HG03097 (cell line): ENCODE data around the gene IDH1.
"Not testable (repeated sequence)": the region's sequence is repeated elsewhere in the genome, so short reads cannot be mapped to it uniquely, and the experiment has no call there.

Experiments
- ATAC-seq: cut with Tn5 transposase; IDR thresholded peaks from one replicate; pipeline ENCODE4 v1.9.1; 2021; ENCODE audit not compliant: unreplicated experiment, low FRiP score

IDH1 gene

DNA sequence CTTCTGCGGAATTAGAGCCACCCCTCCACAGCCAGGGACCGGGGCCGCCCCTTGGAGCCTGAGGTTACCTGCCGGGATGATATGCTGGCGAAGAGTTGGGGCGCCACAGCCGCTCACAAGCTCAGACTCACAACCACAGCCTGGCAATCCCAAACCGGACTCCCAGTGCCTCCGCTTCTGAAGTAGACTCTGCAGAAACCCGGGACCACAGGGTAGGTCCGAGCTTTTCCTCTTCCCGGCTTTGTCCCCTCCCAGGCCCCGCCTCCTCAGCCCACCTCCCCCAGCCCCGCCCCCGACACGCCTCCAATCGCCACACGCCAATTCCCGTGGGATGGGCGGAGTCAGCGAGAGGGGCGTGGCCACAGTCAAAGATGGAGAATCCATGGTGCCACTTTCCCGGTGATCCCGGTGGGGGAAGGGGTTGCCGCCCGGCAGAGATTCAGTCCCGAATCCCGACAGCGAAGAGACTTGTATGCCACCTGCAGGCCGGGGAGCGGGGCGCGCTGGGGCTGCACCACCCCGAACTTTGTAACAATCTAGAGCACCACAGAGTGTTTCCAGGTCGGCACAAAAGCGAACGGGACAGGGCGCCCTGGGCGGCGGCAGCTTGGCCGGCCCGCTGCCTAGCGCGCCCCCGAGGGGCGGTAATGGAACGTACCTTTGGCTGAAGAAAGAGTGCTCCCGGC, at the start of gene IDH1:
IDH1 (minus strand) TSS at position 201 of the 686 bp plus-strand sequence. CDS start 3,520 bp downstream, outside the sequence.
- ATAC-seq: peak; percentile 70

DNA sequence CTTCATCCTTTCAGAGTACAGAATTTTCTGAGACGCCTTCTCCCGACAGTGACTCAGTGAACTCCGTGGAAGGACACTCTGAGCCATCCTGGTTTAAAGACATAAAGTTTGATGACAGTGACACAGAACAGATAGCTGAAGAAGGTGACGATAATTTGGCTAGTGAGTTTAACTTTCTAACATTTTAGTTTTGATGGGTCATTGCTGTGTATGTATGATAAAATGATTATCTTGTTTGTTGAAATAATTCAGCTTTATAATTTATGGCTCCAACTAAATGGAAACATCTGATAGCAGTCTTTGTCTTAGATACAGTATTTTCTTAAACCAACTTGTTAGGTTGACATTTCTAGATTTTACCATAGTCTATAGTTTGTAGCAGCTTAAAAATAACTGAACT, 49.3 kb upstream of the IDH1 start:
- no peak for ATAC-seq

DNA sequence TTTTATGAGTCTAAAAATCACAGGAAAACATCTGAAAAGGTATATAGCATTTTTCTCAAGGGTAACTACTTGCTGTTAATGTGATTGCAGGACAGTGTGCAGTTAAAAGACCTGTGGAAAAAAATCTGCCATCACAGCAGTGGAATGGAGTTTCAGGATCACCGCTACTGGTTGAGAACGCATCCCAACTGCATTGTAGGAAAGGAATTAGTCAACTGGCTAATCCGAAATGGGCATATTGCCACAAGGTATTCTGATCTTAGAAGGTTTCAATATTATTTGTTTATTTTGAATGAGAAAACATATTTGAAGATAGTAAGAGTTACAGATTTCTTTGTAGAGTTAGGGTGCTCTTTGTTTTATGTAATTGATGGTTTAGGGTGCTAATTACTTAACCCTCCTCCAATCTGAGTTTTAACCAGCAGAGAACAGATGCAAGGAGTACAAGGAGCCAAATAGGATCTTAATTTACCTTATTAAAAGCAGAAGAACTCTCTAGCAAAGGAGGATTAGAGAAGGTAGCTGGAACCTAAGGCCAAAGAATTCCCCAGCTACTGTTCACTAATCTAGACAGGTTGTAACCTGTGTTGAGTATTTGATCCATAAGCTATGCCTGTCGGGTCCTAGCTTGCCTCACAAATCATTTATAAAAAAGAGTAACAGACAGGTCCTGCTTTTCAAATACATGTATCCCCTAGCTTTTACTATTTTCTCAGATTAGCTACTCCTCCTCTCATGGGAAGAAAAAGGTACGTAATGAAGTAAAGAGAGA, 46.2 kb upstream of the IDH1 start:
- no peak for ATAC-seq

DNA sequence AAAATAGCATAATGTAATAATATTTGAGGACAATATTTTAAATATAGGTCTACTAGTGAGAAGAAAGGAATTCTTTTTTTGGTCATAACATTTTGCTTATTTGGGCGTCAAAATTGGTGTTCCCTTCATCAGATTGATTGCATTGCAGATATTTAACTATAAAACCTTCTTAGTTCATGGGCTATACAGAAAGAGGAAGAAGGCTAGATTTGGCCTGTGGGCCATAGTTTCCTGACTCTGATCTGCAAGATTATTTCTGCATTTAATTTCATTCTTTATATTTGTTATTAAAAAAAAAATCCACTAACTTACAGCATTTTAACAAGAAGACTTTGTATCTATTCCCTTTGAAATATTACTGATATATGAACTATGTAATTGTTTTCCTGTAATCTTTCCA, 43.1 kb upstream of the IDH1 start:
- ATAC-seq: no peak

DNA sequence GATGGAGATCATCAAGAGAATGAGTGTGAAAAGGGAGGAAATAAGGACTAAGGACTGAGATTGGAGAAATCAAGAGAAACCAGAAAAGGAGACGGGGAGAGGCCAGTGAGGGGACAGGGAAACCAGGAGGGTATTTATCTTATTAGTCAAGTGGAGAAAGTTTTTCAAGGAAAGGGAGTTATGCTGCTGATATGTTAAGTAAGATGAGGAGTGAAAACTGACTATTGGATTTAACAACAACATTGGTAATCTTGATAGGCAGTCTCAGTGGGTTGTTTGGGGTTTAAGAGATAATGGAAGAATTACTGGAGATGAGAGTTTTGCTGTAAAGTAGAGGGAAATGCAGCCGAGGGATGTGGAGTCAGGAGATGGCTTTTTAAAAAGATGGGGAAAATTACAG, 41.7 kb upstream of the IDH1 start:
- no peak for ATAC-seq

DNA sequence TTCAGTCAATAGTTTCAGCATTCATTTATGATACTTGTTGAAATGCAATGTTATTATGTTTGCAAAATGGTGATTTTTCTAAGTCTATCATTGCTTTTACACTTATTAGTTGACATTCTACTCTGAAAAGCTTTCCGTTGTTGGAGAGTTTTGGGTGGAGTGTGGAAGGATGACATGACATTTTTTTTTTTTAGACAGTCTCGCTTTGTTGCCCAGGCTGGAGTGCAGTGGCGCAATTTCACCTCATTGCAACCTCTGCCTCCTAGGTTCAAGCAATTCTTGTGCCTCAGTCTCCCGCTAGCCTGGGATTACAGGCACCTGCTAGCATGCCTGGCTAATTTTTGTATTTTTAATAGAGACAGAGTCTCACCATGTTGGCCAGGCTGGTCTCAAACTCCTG, 41.0 kb upstream of the IDH1 start:
- no peak for ATAC-seq

DNA sequence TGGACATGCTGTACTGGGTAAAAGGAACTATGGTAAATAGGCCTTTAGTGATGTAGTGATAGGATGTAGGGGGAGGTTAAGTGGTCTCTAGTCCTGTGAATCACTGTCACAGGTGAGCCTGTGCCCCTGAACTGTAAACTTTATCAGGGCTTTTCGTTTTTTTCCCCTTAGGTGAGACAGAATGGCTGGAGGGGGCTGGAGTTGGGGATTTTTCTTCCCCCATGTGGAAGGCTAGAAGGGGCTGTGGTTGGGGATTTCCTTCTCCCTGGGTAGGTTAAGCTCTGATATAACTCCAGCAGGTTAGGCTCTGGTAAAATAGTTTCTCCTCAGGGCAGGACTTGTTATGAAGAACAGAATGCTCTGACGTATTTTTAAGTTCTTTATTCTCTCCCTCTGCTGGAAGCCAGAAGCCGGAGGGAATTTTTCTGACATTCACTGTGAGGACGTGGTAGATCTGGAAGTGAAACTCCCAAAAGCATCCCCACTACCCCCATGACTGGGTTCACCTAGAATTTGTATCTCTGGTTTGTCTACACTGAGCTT, 39.7 kb upstream of the IDH1 start:
- ATAC-seq: peak; percentile 71

DNA sequence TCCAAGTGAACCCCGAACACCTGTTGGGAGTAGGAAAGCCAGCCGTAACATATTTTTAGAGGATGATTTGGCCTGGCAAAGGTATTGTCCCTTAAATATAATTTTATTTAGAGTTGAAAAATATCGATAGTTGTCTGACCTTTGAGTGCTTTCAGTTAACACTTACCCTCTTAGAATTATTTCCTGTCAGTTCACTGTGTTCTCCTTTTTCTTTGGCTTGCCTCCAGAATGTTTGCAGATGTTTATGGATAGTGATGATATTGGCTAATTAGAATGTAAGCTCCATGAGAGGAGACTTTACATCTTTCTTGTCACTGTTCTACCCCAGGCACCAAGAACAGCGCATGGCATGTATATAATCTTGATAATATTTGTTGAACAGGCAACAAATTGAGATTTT, 31.0 kb upstream of the IDH1 start:
- no peak for ATAC-seq

DNA sequence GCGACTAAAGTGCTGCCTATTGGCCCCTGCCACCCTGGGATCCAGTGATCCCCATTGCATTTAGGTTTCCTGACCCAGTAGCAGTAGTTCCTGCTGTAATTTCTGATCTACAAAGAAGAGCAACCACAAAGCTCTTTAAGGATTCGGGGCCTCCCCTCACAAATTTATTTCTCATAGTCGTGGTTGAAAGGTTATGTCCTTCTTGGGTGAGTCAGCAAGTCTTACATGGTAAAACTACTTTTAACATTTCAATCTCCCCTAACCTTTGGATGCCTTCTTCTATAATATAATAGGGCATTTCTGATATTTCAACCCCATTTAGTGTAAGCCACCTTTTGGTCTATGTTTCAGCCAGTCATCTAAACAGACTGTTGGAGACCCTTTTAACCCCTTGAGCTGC, 26.1 kb upstream of the IDH1 start:
- ATAC-seq: no peak

DNA sequence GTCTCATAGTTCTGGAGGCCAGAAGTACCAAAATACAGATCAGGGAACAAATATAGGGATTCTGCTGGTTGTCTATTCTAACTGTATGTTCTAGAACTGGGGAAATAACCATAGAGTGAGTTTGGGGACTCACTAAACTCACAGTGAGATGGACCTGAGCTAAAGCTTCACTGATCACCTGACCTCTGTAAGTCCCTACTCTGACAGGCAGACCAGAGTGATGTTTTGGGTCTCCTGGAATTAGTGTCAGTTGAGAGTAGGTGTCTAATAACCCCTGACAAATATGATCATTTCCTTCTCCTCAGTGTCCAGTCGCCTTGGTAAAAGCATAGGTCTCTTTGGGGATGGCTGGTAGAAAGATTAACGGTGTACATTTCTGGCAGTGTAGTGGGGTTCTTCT, 25.4 kb upstream of the IDH1 start:
- no peak for ATAC-seq

DNA sequence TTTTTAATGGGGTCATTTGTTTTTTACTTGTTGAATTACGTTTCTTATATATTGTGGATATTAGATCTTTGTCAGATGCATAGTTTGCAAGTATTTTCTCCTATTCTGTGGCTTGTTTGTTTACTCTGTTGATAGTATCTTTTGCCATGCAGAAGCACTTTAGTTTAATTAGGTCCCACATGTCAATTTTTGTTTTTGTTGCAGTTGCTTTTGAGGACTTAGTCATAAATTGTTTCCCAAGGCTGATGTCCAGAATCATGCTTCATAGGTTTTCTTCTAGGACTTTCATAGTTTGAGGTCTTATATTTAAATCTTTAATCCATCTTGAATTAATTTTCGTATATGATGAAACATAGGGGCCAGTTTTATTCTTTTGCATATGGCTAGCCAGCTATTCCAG, 24.4 kb upstream of the IDH1 start:
- no peak for ATAC-seq

DNA sequence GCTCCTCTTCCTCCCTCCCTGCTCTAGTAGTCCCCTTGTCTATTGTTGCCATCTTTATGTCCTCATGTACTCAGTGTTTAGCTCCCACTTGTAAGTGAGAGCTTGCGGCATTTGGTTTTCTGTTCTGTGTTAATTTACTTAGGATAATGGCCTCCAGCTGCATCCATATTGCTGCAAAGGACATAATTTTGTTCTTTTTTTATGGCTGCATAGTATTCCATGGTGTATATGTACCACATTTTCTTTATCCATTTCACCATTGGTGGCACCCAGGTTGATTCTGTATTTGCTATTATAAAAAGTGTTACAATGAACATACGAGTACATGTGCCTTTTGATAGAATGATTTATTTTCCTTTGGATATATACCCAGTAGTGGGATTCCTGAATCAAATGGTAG, 23.7 kb upstream of the IDH1 start:
- no peak for ATAC-seq

DNA sequence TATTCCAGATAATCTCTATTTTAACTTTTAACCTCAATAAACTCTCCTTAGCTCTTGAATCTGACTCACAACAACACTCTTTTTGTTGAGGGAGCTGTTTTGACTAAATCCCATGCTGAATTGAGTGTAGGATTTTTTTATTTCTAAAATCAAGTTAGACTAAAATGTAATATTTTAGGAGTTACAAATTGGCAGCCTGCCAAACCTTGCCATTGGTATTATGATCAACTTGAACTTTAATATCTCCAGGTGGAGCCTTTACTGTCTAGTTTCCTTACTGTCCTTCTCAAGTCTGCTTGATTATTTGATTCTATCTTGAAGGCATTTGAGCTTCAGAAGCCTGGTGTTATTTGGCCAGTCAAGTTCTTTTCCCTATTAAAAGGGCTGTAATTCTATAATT, 19.9 kb upstream of the IDH1 start:
- ATAC-seq: no peak

DNA sequence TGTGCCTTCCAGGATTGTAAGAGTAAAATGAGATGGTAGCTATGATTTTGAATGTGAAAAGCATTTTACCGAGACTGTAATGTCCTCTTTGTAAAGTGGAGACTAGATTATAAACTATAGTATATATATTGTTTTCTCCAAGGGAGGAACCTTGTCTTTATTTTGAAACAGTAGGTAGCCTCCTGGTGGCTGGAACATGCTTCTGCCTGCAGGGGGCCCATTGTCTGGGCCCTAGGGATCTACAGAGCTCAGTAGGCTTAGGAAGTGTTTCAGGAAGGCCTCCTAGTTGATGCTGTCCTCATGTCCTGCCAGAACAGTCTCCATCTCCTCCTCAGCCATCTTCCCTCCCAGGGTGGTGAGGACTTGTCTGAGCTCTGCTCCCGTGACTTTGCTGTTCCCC, 14.2 kb upstream of the IDH1 start:
- ATAC-seq: no peak

DNA sequence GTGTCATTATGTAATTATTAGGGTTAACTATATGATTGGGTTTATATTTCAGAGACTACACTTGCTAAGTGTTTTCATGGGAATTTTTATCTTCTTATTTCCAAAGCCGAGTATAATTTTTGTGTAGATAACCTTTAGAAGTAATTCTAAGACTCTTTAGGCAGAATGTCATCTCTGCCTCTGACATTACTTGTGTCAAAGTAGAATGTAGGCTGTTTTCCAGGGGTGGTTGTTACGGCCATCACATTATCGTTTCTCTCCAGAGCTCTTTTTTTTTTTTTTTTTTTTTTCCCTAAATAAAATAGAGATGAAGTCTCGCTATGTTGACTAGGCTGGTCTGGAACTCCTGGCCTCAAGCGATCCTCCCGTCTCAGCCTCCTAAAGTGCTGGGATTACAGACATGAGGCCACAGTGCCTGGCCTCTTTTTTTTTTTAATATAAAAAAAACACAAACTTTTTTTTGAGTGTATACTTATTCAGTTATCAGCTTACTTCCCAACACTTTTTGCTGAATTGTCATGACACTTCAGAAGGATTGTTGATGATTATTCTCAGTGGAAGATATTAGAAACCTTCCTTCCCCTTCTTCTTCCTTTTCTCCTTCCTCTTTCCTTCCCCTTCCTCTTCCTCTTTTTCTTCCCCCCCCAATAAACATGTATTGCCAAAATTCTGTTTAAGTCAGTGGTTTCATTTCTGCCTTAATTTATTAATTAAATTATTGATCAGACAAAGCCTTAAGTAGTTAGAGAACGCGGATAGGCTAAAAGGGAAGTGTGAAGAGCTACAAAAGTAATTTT, 13.5 kb upstream of the IDH1 start:
- no peak for ATAC-seq

DNA sequence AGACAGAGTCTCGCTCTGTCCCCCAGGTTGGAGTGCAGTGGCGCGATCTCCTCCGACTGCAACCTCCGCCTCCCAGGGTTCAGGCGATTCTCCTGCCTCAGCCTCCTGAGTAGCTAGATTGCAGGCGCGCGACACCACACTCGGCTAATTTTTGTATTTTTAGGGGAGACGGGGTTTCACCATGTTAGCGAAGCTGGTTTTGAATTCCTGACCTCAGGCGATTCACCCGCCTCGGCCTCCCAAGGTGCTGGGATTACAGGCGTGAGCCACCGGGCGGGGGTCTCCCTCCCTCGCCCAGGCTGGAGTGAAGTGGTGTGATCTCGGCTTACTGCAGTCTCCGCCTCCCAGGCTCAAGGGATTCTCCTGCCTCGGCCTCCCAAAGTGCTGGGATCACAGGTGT, 12.7 kb upstream of the IDH1 start:
- not testable (repeated sequence) for ATAC-seq

DNA sequence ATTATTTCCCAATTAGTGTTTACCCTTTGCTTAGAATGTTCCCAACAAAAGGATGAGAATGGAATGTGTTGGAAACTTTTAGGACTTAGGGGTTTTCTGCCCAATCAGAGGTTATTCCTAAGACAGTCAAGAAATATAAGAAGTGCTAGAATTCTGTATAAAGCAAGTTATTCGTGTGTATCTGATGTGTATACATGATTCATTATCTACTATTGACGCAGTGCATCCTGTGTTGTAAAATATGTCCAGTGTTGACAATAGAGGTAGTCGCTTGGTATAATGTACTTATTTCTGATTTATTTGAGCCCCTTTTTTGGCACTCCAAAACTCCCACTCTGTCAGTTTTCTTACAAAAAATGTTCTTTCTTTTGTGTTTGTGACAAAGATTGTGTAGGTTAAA, 12.1 kb upstream of the IDH1 start:
- ATAC-seq: no peak

DNA sequence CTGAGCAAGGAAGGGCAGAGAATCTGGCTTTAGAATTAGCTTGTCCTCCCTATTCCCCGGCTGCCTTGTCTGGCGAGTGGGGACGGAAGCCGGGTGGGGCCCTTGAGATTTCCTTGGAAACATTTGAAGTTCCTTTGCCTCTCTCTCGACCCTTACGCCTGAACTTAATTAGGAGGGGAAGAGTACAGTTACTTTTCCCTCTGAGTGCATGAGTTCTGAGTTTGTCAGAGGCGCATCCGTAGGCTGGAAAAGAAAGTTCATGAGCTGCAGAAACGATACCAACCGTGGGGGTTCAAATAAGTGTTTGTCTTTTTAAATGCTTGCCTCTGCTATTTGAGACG, 11.7 kb upstream of the IDH1 start:
- peak; percentile 9 for ATAC-seq

DNA sequence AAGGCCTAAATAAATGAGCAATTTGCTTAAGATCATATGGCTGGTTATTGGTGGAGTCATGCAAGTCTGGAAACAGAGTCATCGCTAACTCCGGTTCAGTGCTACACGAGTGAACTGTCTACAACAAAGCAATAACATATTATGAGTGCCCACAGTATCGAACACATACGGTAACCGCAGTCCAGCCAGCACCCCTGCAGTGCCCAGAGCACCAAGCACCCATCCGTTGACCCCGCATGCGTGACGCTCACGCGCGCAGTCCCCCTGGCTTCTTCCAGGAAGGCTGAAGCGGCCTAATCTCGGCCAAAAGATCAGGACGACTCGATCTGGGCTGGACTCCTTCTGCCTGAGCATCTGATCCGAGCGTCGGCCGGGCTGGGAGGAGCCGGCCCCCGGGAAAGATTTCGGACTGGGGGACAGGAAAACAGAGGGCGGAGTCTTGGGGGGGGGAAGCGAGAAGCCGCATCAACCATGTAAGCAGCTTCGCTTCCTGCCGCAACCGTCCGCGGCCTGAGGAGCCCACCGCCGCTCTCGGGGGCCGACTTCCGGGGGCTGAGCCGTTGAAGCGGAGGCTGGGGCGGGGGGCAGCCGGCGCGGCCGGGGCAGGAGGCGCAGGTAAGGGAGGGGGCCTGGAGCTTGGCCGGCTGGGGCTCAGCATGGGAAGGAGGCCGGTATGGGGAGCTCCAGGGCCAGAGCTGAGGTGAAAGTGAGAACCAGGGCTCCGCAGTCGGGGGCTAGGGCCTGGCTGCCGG, 11.1 kb upstream of the IDH1 start, which contains the start of gene PIKFYVE:
PIKFYVE (plus strand) TSS at position 455 of the 752 bp plus-strand sequence. CDS start 5,265 bp downstream, outside the sequence.
- ATAC-seq: peak; percentile 87

DNA sequence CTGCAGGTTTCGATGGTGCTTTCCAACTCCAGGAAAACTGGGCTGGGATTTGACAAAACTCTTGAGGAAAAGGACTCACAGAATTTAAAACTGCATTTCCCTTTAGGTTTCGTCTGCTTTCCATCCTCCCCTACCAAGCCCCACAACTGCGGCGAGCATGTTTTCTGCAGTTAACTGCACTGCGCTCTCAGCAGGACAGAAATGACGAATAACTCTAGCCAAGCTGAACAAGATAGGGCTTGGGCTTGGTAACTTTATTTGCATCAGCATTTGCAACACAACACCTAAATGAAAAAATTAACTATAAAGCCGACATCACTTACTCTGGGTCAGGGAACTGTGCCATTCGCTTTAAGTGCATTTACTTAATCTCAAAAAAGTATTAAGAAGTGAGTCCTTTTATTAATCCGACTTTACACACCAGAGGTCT, 10.5 kb upstream of the IDH1 start:
- peak; percentile 29 for ATAC-seq
